MG63 (cell line): Measurements from ENCODE around the gene CLDND1. TPM values are rescaled to one million over a fixed set of nuclear protein-coding genes. Genes with fewer than 3 reads are reported as not detected.
A peak's percentile ranks its signal among the peaks of the same experiment; 100 is the strongest.

Experiments
- DNase-seq: peaks from one replicate; pipeline ENCODE4 v3.0.0-alpha.2; 2020
- H3K27me3 ChIP-seq: fragments of 250-450 bp; sonication (Bioruptor Pico); 2 replicates; pipeline ENCODE4 v1.5.1; 2020; ENCODE audit warnings: mild to moderate bottlenecking, moderate library complexity
- H3K36me3 ChIP-seq: fragments of 250-450 bp; sonication (Bioruptor Pico); 2 replicates; pipeline ENCODE4 v1.5.1; 2020; ENCODE audit warnings: mild to moderate bottlenecking, moderate library complexity
- H3K4me3 ChIP-seq: fragments of 250-450 bp; sonication (Bioruptor Pico); 2 replicates; pipeline ENCODE4 v1.5.1; 2020; ENCODE audit warnings: mild to moderate bottlenecking, moderate library complexity
- H3K9me3 ChIP-seq: fragments of 250-450 bp; sonication (Bioruptor Pico); 2 replicates; pipeline ENCODE4 v1.5.1; 2020; ENCODE audit warnings: mild to moderate bottlenecking, moderate library complexity
- total RNA-seq: library from RNA; depleted of rRNA; stranded (reverse); fragments of >200 nt; shearing (Covaris generic); gene quantifications from 2 replicates; pipeline ENCODE4 v1.2.3, GENCODE V29; 2014; ENCODE audit warnings: low replicate concordance

CLDND1 gene
- total RNA-seq, 1 experiment from 2014 or later, result 53.0 TPM

DNA sequence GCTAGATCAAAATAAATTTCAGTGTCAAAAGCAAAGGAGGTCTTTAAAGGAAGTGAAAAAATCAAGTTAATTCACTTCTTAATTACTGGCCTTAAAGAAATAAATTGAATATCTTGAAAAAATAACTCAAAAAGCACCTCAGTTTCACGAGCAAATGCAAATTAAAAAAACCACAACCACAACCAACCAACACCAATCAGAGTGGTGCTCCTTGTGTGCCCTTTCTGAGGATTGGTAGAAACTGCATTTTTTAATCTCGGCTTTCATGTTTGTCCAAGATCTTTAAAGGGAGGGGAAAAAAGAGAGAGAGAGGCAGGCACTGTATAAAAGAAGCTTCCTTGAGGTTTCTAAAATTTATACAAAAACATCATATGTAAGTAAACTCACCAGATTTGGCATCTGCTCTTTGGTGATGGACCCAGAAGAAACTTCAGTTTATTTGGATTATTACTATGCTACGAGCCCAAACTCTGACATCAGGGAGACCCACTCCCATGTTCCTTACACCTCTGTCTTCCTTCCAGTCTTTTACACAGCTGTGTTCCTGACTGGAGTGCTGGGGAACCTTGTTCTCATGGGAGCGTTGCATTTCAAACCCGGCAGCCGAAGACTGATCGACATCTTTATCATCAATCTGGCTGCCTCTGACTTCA, 9.0 kb upstream of the CLDND1 start, which contains the start of gene GPR15:
GPR15 (plus strand) TSS at position 357 of the 653 bp plus-strand sequence; CDS start at position 413, 56 bp downstream.
- no peak for DNase-seq
- no peaks in the 10 kb centered on the region for H3K9me3 ChIP-seq
- no peaks in the 10 kb centered on the region for H3K27me3 ChIP-seq
- H3K4me3 ChIP-seq, result no peak within 1 kb of the TSS
- H3K36me3 ChIP-seq, result no peaks in the 10 kb centered on the region

DNA sequence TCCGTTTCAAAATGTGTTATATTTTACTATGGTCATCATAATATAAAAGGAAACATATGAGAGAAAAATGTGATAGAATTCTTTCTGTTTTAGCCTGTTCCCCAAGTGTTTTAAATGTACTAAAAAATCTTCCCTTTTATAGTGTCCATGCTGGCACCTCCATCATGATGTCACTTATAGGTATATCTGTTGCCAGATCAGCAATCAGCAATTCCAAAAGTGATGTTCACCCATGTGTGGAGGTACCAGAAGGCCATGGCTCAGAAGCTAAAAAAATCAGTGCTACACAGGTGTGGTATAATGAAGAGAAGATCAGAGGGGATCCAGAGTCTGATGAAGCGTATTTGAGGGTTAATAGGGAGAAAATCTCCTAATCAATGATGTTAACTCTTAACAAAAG, 8.0 kb upstream of the CLDND1 start:
- H3K4me3 ChIP-seq, result no peak overlapping the region
- H3K36me3 ChIP-seq, result no peaks in the 10 kb centered on the region
- no peaks in the 10 kb centered on the region for H3K27me3 ChIP-seq
- DNase-seq, result no peak
- H3K9me3 ChIP-seq, result no peaks in the 10 kb centered on the region

- H3K4me3 ChIP-seq, result no peak overlapping the region
- H3K36me3 ChIP-seq, result no peaks in the 10 kb centered on the region
- no peaks in the 10 kb centered on the region for H3K9me3 ChIP-seq
Measured at GRCh38 chr3:98529856-98530459, 7.3 kb upstream of the CLDND1 start.

DNA sequence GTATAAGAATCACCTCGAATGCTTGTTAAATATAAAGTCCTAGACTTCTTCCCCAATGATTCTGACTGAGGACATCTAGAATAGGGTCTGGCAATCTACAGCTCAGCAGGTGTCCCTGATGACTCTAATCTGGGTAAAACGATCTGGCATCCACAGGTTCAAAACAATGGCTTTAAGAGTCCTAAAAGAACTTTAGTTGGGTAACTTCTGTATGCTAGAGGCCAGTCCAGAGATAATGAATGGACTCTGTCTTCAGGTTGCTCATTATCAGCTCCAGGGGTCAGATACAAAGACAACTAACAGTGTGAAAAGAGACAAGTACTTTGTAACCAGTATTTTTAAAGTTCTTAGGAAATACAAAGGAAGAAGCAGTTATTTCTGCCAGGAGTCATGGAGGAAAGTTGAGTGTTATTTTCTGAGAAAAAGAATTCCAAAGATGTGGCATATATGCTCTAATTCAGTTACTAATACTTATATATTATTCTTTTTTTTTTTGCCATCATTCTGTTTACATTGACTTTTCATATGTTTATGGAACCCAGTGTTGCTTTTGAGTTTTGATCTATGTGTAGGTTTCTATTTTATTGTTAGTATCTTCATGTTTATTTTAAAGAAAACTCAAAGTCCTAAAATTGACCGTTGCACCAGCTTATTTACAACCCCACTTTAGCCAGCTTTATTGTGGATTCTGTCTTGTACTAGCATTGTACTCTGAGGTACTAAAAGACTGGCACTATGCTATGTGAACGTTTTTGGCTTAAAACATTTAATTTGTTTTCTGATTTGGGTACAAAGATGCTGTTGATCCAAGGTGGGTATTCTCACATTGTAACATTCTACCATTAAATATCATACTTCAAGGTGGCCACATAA, 6.0 kb upstream of the CLDND1 start:
- no peaks in the 10 kb centered on the region for H3K36me3 ChIP-seq
- no peak for DNase-seq
- H3K4me3 ChIP-seq, result no peak overlapping the region
- H3K27me3 ChIP-seq, result no peaks in the 10 kb centered on the region
- H3K9me3 ChIP-seq, result no peaks in the 10 kb centered on the region

More at GRCh38 chr3:98529856-98530459, 7.3 kb upstream of the CLDND1 start:
- DNase-seq, result no peak
- H3K27me3 ChIP-seq, result no peaks in the 10 kb centered on the region

GRCh38 chr3:98525494-98525893, 2.8 kb upstream of the CLDND1 start:
- no peaks in the 10 kb centered on the region for H3K27me3 ChIP-seq
- no peaks in the 10 kb centered on the region for H3K9me3 ChIP-seq
- H3K36me3 ChIP-seq, result peaks cover 12% of the 10 kb centered on the region
- no peak overlapping the region for H3K4me3 ChIP-seq
- no peak for DNase-seq

GRCh38 chr3:98521897-98522543, 682 bp downstream of the CLDND1 start:
- no peaks in the 10 kb centered on the region for H3K27me3 ChIP-seq
- peaks cover 47% of the 10 kb centered on the region for H3K36me3 ChIP-seq
- H3K9me3 ChIP-seq, result no peaks in the 10 kb centered on the region
- DNase-seq, result peak; percentile 62
- peak overlapping the region; percentile 79 for H3K4me3 ChIP-seq

DNA sequence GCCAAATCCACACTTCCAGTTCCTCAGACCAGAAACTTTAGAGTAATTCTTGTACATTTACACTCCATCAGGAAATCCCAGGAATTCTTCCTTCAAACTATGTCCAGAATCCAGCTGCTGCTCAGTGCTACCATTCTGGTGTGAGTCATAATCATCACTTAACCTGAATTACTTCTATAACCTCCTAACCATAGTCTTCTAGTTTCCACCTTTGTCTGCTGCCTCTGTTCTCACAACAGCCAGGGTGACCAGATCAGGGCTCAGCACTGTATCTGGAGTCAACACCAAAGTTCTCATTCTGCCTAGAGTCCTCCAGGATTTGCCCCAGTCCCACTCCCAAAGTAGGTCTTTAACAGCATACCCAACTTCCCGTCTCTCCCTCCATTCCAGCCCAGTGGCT, 3.4 kb downstream of the CLDND1 start:
- Histone ChIP-seq H3K36me3 (peaks cover 69% of the 10 kb centered on the region), H3K27me3 (no peaks in the 10 kb centered on the region), H3K4me3 (no peak overlapping the region), H3K9me3 (no peaks in the 10 kb centered on the region)
- no peak for DNase-seq

DNA sequence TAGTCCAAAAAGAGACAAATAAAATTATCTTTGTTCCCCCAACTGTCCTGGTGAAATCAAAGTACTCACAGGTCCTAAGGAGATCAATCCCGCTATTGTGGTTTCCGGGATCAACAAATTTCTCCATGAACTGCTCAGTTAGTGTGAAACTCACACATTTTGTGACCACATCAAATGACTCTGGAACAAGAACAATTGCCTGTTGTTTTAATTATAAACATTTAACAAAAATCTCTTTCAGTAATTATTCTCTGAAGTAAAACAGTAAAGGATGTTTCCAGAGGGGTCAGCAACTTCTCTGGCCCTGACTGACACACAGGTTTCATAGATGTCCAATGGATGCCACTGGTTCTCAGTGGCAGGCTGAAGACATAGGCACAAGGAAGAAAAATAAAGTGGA, 3.9 kb downstream of the CLDND1 start:
- Histone ChIP-seq H3K27me3 (no peaks in the 10 kb centered on the region), H3K36me3 (peaks cover 73% of the 10 kb centered on the region), H3K4me3 (no peak overlapping the region), H3K9me3 (no peaks in the 10 kb centered on the region)
- DNase-seq, result no peak

DNA sequence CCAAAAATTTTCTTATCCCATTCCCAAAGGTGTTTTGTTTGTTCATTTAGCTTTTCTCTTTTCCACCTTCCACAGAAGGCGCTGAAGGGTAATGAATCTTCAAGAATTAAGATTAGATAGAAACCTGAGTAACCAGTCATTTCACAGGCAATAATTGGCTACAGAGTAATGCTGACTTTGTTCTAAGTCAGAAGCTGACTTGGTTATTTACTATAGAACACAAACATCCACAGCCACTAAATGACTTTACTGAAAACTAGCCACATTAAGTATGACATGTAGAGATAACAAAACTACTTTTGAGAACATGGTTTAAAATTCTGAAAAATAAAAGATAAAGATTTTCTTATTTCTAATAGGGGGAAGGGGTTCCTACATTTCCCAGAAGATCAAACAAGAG, 7.8 kb downstream of the CLDND1 start:
- Histone ChIP-seq H3K27me3 (no peaks in the 10 kb centered on the region), H3K36me3 (peaks cover 58% of the 10 kb centered on the region), H3K9me3 (no peaks in the 10 kb centered on the region), H3K4me3 (no peak overlapping the region)
- no peak for DNase-seq

- no peak overlapping the region for H3K4me3 ChIP-seq
- no peaks in the 10 kb centered on the region for H3K9me3 ChIP-seq
- H3K36me3 ChIP-seq, result peaks cover 46% of the 10 kb centered on the region
- H3K27me3 ChIP-seq, result no peaks in the 10 kb centered on the region
- no peak for DNase-seq
Measured at GRCh38 chr3:98513736-98514135, 9.0 kb downstream of the CLDND1 start.

DNA sequence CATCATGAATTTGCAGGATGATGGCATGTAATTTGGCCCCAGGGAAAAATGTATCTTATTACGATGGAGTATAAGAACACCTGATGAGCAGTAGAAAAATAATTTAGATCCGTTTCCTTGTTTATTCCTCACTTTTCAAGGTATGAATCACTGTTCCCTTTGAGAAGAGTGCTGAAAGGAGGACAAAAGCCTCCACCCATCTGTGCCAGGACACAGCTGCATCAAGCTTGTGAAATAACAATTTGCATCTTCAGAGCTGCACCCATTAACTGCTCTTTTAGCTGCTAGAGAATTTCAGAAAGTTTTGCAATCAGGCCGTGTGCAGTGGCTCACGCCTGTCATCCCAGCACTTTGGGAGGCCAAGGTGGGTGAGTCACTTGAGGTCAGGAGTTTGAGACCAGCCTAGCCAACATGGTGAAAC, 9.6 kb downstream of the CLDND1 start:
- DNase-seq, result peak; percentile 69
- Histone ChIP-seq H3K36me3 (peaks cover 40% of the 10 kb centered on the region), H3K4me3 (no peak overlapping the region), H3K27me3 (no peaks in the 10 kb centered on the region), H3K9me3 (no peaks in the 10 kb centered on the region)

DNA sequence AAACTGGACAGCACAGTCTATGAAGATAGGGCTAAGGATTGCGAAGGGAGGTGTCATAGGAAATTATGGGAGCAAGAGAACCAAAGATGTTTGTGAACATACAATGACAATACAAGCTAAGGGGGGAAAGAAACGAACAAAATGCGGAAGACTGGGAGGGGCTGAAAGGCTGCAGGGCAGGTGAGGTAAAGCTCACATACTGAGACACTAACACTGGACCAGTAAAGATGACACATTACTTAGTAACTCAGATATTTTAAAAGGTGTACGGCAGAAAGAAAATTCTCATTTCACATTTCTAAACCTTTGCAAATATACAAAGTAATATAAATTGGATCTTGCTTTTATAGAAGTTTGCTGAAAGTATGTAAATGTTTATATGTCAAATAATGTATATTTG, 10.1 kb downstream of the CLDND1 start:
- Histone ChIP-seq H3K27me3 (no peaks in the 10 kb centered on the region), H3K9me3 (no peaks in the 10 kb centered on the region), H3K36me3 (peaks cover 34% of the 10 kb centered on the region), H3K4me3 (no peak overlapping the region)
- no peak for DNase-seq

DNA sequence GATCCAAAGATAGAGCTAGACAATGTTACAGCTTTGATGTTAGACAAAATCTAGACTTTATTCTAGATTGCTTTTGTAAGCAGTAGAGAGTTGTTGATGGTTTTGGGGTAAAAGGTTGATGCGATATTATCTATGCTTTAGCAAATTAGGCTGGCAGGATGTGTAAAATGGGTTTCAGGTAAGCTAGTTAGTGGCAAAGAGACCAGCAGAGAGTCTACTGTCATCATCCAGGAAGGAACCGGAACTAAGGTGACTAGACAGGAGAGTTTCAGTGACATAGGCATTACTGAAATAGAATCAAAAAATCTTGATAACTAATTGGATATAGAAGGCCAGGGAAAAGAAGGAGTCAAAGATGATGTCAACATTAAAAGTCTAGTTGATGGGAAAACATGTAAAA, 14.1 kb downstream of the CLDND1 start:
- H3K27me3 ChIP-seq, result no peaks in the 10 kb centered on the region
- no peaks in the 10 kb centered on the region for H3K9me3 ChIP-seq
- no peak for DNase-seq
- H3K4me3 ChIP-seq, result no peak overlapping the region
- H3K36me3 ChIP-seq, result peaks cover 2% of the 10 kb centered on the region

DNA sequence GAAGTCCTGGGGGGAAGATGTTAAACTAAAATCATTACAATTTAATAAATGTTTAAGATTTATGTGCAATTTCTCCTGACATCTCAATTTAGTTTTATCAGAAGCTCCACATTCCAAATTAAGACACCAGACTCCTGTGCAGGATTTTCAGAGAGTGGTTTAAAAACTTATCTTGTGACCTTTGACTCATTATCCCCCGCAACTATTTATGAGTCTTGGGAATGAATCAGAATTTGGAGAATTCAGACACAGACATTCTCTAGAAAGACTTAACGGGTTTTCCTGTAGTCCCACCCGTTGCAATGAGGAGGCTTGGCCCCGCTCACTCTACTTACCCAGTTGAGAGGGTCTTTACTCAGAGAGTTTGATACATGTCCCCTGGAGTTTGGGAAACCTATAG, 18.2 kb downstream of the CLDND1 start:
- no peaks in the 10 kb centered on the region for H3K27me3 ChIP-seq
- no peaks in the 10 kb centered on the region for H3K9me3 ChIP-seq
- no peaks in the 10 kb centered on the region; the same call in 1 of the 2 replicates for H3K36me3 ChIP-seq
- H3K4me3 ChIP-seq, result no peak overlapping the region
- DNase-seq, result no peak

DNA sequence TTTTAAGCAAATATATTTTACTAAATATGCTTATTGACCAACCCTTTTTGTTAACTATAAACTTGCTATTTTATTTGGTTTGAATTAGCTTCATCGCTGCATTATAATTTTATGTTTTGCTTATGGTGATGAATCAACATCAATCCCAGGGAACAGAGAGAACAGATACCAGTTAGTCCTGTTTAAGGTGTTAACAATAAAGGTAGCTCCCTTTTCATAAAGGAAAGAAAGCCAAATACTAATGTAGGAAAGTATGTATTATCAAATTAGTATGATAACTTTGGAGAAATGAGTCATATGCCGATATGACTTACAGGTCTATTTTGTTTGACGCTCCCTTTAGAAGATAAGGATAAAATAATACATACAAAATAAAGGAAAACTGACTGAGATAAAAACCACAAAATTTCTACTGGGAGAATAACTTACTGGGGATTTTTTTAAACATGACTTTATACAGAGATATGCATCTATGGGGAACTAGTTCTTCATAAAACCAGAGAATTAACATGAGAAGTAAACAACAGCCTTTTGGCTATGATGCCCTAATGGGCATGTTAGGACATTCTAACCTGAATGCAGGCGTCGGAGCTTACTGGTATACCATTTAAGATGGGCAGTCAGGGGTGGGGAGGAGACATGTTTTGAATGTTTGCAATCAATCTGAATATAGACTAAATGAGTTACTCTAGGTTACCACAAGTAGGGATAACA, 20.7 kb downstream of the CLDND1 start:
- H3K9me3 ChIP-seq, result no peaks in the 10 kb centered on the region
- DNase-seq, result no peak
- H3K36me3 ChIP-seq, result no peaks in the 10 kb centered on the region
- no peak overlapping the region for H3K4me3 ChIP-seq
- no peaks in the 10 kb centered on the region for H3K27me3 ChIP-seq

- Histone ChIP-seq H3K9me3 (no peaks in the 10 kb centered on the region), H3K27me3 (no peaks in the 10 kb centered on the region), H3K4me3 (no peak overlapping the region), H3K36me3 (no peaks in the 10 kb centered on the region)
- DNase-seq, result no peak
Measured at GRCh38 chr3:98501270-98501669, 21.4 kb downstream of the CLDND1 start.
